K562 (cell line): ENCODE results near the gene ARL4D. TPM values are rescaled to one million over a fixed set of nuclear protein-coding genes. Genes with fewer than 3 reads are reported as not detected.
A peak's percentile ranks its signal among the peaks of the same experiment; 100 is the strongest.

ENCODE experiments used
- BRD4 ChIP-seq: fragments of 200-600 bp; sonication (generic); IDR thresholded peaks from 2 replicates; pipeline ENCODE4 v1.6.1; 2017; ENCODE audit warnings: inconsistent platforms
- CHCHD3 ChIP-seq: fragments of 250-450 bp; sonication (Bioruptor Pico); IDR thresholded peaks from 2 replicates; pipeline ENCODE4 v2.1.2; 2022; ENCODE audit warnings: mild to moderate bottlenecking
- DACH1 ChIP-seq: fragments of 450-650 bp; IDR thresholded peaks from 2 replicates; pipeline ENCODE4 v1.6.1; 2018; ENCODE audit not compliant: partially characterized antibody
- ELF1 ChIP-seq: fragments of 200-800 bp; sonication (Bioruptor generic); IDR thresholded peaks from 2 replicates; pipeline ENCODE4 v1.6.1; 2016; ENCODE audit warnings: missing genetic modification characterization, missing compliant biosample characterization
- FOXK2 ChIP-seq, 2 experiments: fragments of 450-650 bp; IDR thresholded peaks in 1 of 2; conservative IDR thresholded peaks in 1 of 2; 2 replicates each; pipeline ENCODE4 v1.6.1; 2016; ENCODE audit warnings: low read depth in 2 of 2, mild to moderate bottlenecking in 1 of 2
- GATAD2B ChIP-seq: fragments of 450-650 bp; IDR thresholded peaks from 2 replicates; pipeline ENCODE4 v1.6.1; 2017; ENCODE audit warnings: mild to moderate bottlenecking, borderline replicate concordance
- HDAC2 ChIP-seq: fragments of 450-650 bp; IDR thresholded peaks from 2 replicates; pipeline ENCODE4 v1.6.1; 2016; ENCODE audit warnings: mild to moderate bottlenecking
- HDAC6 ChIP-seq: IDR thresholded peaks from 2 replicates; pipeline ENCODE4 v1.6.1; 2012; ENCODE audit warnings: low read depth, mild to moderate bottlenecking, control low read depth, inconsistent platforms, low read length, moderate library complexity
- HMG20B ChIP-seq: fragments of 250-450 bp; sonication (Bioruptor Pico); IDR thresholded peaks from 2 replicates; pipeline ENCODE4 v1.5.0; 2021; ENCODE audit warnings: mild to moderate bottlenecking
- MBD2 ChIP-seq: sonication (generic); IDR thresholded peaks from 2 replicates; pipeline ENCODE4 v1.6.1; 2016; ENCODE audit warnings: low read depth, borderline replicate concordance
- MED1 ChIP-seq: sonication (generic); formaldehyde crosslinking; IDR thresholded peaks from 2 replicates; pipeline ENCODE4 v1.8.1; 2023; ENCODE audit warnings: missing genetic modification reagents, borderline replicate concordance
- PPARD ChIP-seq: fragments of 250-450 bp; sonication (Bioruptor Pico); IDR thresholded peaks from 2 replicates; pipeline ENCODE4 v1.8.0; 2022; ENCODE audit warnings: inconsistent platforms, mild to moderate bottlenecking, moderate library complexity
- SAFB2 ChIP-seq: fragments of 200-400 bp; formaldehyde crosslinking; IDR thresholded peaks from 2 replicates; pipeline ENCODE4 v1.6.1; 2018; ENCODE audit warnings: borderline replicate concordance, low read length, low read depth, moderate library complexity; ENCODE audit not compliant: severe bottlenecking
- SMARCE1 ChIP-seq: fragments of 450-650 bp; IDR thresholded peaks from 2 replicates; pipeline ENCODE4 v1.7.1; 2016; ENCODE audit warnings: mild to moderate bottlenecking
- SOX6 ChIP-seq: fragments of 450-650 bp; IDR thresholded peaks from 2 replicates; pipeline ENCODE4 v1.6.1; 2014; ENCODE audit warnings: mild to moderate bottlenecking
- SPI1 ChIP-seq: IDR thresholded peaks from 2 replicates; pipeline ENCODE4 v1.6.1; 2011; ENCODE audit warnings: low read depth, low read length, control low read depth, borderline replicate concordance
- SREBF2 ChIP-seq: sonication (generic); formaldehyde crosslinking; IDR thresholded peaks from 2 replicates; pipeline ENCODE4 v1.4.0; 2020; ENCODE audit warnings: mild to moderate bottlenecking, missing genetic modification reagents
- TAL1 ChIP-seq: fragments of 450-650 bp; IDR thresholded peaks from 2 replicates; pipeline ENCODE4 v1.6.1; 2016; ENCODE audit warnings: mild to moderate bottlenecking
- TCF7 ChIP-seq: sonication (generic); IDR thresholded peaks from 2 replicates; pipeline ENCODE4 v1.6.1; 2016; ENCODE audit warnings: antibody characterized with exemption, borderline replicate concordance
- WHSC1 ChIP-seq: IDR thresholded peaks from one replicate; pipeline ENCODE4 v1.6.1; 2012; ENCODE audit warnings: low read length, control low read depth, inconsistent platforms
- ZMIZ1 ChIP-seq, 2 experiments: fragments of 150-350 bp in 1 of 2; IDR thresholded peaks; 2 replicates each; pipeline ENCODE4 v1.6.1; 2012 to 2016; ENCODE audit warnings: low read depth in 2 of 2, low read length in 2 of 2, mild to moderate bottlenecking in 1 of 2, moderate library complexity in 1 of 2
- ZNF134 ChIP-seq: fragments of 250-450 bp; sonication (Bioruptor Pico); conservative IDR thresholded peaks from 2 replicates; pipeline ENCODE4 v1.4.0; 2020
- ZNF408 ChIP-seq: fragments of 250-450 bp; sonication (Bioruptor Pico); IDR thresholded peaks from 2 replicates; pipeline ENCODE4 v1.4.0; 2020; ENCODE audit warnings: low read depth, mild to moderate bottlenecking, moderate library complexity
- ZNF41 ChIP-seq: fragments of 250-450 bp; sonication (Bioruptor Pico); conservative IDR thresholded peaks from 2 replicates; pipeline ENCODE4 v1.4.0; 2020; ENCODE audit warnings: mild to moderate bottlenecking
- ZZZ3 ChIP-seq: fragments of 450-650 bp; IDR thresholded peaks from 2 replicates; pipeline ENCODE4 v1.6.1; 2016; ENCODE audit warnings: antibody characterized with exemption, mild to moderate bottlenecking, moderate library complexity
- polyA plus RNA-seq, 8 experiments: library from polyadenylated mRNA; depleted of rRNA in 4 of 8; stranded (reverse) in 5 of 8; unstranded in 3 of 8; fragments of >200 nt; fragmentation: Nextera tagmentation in 2 of 8; fragmentation: Illumina TruSeq in 1 of 8; extraction: Ambion mirVana in 2 of 8; extraction: Trizol in 1 of 8; gene quantifications; 2 replicates each; pipeline versions ENCODE4 v1.2.1 to v1.2.3, GENCODE V29; 2011 to 2014; ENCODE audit warnings: inconsistent platforms in 1 of 8, missing spikeins in 1 of 8
- total RNA-seq, 7 experiments: library from RNA; depleted of rRNA in 6 of 7; stranded (reverse); fragments of >200 nt in 6 of 7; fragmentation: Illumina TruSeq in 2 of 7; extraction: Trizol in 2 of 7; gene quantifications; 2 replicates each; pipeline versions ENCODE4 v1.2.1 to v1.2.3, GENCODE V29; 2011 to 2021; ENCODE audit warnings: low replicate concordance in 1 of 7
- TF ChIP-seq, protein P1 (sequence below): sonication (generic); formaldehyde crosslinking; IDR thresholded peaks from 2 replicates; pipeline ENCODE4 v1.9.0; 2022; ENCODE audit warnings: mild to moderate bottlenecking, missing genetic modification reagents
- TF ChIP-seq, protein P2 (sequence below): fragments of 450-650 bp; IDR thresholded peaks from 2 replicates; pipeline ENCODE4 v1.6.1; 2016; ENCODE audit warnings: mild to moderate bottlenecking

The ARL4D gene
- total and polyA plus RNA-seq, 9 of the 15 experiments (the other 6 are each of a cell fraction or from before 2014, with no cell fraction given) = 0.07 to 0.53 (median 0.28) TPM; not detected in 1

- peak in 1 of 2 experiments; percentile 77; a peak in 2 of 4 replicates for TF ChIP-seq ZMIZ1 (IDR thresholded peaks at IDR 0.05; ENCODE audit: low read depth in 2 of 2, low read length in 2 of 2)
- TF ChIP-seq CHCHD3 (CRISPR knock-in tag) = no peak
- no peak for TF ChIP-seq ZNF408
- TF ChIP-seq ZNF41 = no peak
- TF ChIP-seq HDAC6 = no peak
- no peak for TF ChIP-seq GATAD2B
- TF ChIP-seq HDAC2 = peak; percentile 99
- no peak for TF ChIP-seq DACH1
- no peak for TF ChIP-seq HMG20B
- no peak for TF ChIP-seq PPARD (CRISPR knock-in tag)
- no peak for TF ChIP-seq SAFB2
- TF ChIP-seq TAL1 = peak; percentile 92
- peak; percentile 69; the same call in 1 of the 2 replicates for TF ChIP-seq SMARCE1
- TF ChIP-seq SPI1 = no peak
- no peak for TF ChIP-seq TCF7
- TF ChIP-seq BRD4 = no peak
- TF ChIP-seq ELF1 (tag) = no peak
- TF ChIP-seq FOXK2 (conservative IDR thresholded peaks at IDR 0.05 in 1 of 2, IDR thresholded peaks at IDR 0.05 in 1 of 2; ENCODE audit: low read depth in 2 of 2) = no peak
- no peak for TF ChIP-seq ZNF134 (CRISPR knock-in tag)
- TF ChIP-seq MBD2 = 0 out of 2 replicates have a peak, but pooled peaks have one; percentile 34
- peak; percentile 82 for TF ChIP-seq SOX6
- TF ChIP-seq SREBF2 (CRISPR knock-in tag) = no peak
- TF ChIP-seq, protein P1, sequence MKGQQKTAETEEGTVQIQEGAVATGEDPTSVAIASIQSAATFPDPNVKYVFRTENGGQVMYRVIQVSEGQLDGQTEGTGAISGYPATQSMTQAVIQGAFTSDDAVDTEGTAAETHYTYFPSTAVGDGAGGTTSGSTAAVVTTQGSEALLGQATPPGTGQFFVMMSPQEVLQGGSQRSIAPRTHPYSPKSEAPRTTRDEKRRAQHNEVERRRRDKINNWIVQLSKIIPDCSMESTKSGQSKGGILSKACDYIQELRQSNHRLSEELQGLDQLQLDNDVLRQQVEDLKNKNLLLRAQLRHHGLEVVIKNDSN = peak; percentile 72
- no peak for TF ChIP-seq MED1
- TF ChIP-seq, protein P2, sequence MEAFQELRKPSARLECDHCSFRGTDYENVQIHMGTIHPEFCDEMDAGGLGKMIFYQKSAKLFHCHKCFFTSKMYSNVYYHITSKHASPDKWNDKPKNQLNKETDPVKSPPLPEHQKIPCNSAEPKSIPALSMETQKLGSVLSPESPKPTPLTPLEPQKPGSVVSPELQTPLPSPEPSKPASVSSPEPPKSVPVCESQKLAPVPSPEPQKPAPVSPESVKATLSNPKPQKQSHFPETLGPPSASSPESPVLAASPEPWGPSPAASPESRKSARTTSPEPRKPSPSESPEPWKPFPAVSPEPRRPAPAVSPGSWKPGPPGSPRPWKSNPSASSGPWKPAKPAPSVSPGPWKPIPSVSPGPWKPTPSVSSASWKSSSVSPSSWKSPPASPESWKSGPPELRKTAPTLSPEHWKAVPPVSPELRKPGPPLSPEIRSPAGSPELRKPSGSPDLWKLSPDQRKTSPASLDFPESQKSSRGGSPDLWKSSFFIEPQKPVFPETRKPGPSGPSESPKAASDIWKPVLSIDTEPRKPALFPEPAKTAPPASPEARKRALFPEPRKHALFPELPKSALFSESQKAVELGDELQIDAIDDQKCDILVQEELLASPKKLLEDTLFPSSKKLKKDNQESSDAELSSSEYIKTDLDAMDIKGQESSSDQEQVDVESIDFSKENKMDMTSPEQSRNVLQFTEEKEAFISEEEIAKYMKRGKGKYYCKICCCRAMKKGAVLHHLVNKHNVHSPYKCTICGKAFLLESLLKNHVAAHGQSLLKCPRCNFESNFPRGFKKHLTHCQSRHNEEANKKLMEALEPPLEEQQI = no peak
- TF ChIP-seq WHSC1 = no peak
- no peak for TF ChIP-seq ZZZ3
Observed at GRCh38 chr17:43403846-43404245, 5.1 kb downstream of the ARL4D start (continued).
